Measurements from ENCODE around the gene SNX18. TPM values are rescaled to one million over a fixed set of nuclear protein-coding genes. Genes with fewer than 3 reads are reported as not detected.

SNX18 gene
- total and polyA plus RNA-seq, 10 of the 15 experiments (the other 5 are each of a cell fraction or from before 2014, with no cell fraction given): 0.27 to 1.7 (median 0.47) TPM

DNA sequence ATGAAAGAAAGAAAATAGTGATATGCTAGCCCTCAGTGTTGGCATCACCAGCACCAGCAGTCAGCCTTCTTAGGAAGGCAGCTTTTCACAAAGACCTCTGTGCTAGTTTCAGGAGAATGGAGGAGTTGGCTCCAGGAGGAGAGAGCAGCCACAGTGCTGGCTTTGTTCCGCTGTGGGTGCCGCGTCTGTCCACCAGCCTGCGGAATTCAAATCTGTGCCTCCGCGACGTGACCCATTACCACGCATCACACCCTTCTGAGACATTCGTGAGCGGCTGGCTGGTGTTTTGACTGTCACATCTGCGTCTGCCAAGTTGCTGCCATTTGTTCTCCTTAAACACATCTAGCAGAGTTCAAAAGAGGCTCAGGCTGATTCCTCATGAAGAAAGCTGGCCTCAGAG, 34.4 kb downstream of the SNX18 start:
- H3K27me3 ChIP-seq (replicated peaks in 1 of 2; ENCODE audit: control insufficient read depth in 2 of 2, insufficient read depth in 2 of 2, low read length in 1 of 2): no peaks in the 10 kb centered on the region; a peak in 1 of 4 replicates
- 77% methylated on average over 11 of the region's 11 CpGs for WGBS (ENCODE audit: insufficient coverage, insufficient replicate concordance, low lambda C conversion rate, missing lambda C conversion rate)
- no peaks in the 10 kb centered on the region for H4K20me1 ChIP-seq (ENCODE audit: control insufficient read depth, insufficient read depth)
- no peak overlapping the region for H2AFZ ChIP-seq (ENCODE audit: control insufficient read depth, low read depth, low read length)
- H3K4me2 ChIP-seq (ENCODE audit: control insufficient read depth, insufficient read depth): no peak overlapping the region
- no peaks in the 10 kb centered on the region for H3K79me2 ChIP-seq (ENCODE audit: control insufficient read depth, insufficient read depth, low read length)
- RAD21 ChIA-PET (ENCODE audit: unreplicated experiment): no interaction called here
- no peak for DNase-seq (ENCODE audit: low read depth, low spot score)
- POLR2A ChIA-PET: no interaction called here
- no peaks in the 10 kb centered on the region for H3K4me1 ChIP-seq (ENCODE audit: control insufficient read depth, insufficient read depth, low read length)
- H3K36me3 ChIP-seq (ENCODE audit: control insufficient read depth in 2 of 2, insufficient read depth in 2 of 2, low read length in 1 of 2): no peaks in the 10 kb centered on the region
- SMC1A ChIA-PET (ENCODE audit: uncharacterized antibody, unreplicated experiment): no interaction called here
- ATAC-seq: no peak
- in situ Hi-C loops (cut with MboI) (no loop called here), intact Hi-C loops (cut with micrococcal nuclease; ENCODE audit: unreplicated experiment) (no loop called here)
- H3K27ac ChIP-seq (ENCODE audit: control insufficient read depth, insufficient read depth): no peak overlapping the region
- no peaks in the 10 kb centered on the region for H3K9me3 ChIP-seq (replicated peaks; ENCODE audit: control insufficient read depth, insufficient read depth, low read length)
- no TSS peak for BruUV-seq (replicated peaks)
- FAIRE-seq: no peak
- CTCF ChIA-PET: no interaction called here
- TF ChIP-seq FOXK2 (IDR thresholded peaks at IDR 0.05) (no peak), JUND (IDR thresholded peaks at IDR 0.05; ENCODE audit: low read depth, low read length) (no peak), YY1 (IDR thresholded peaks at IDR 0.05; ENCODE audit: low read depth, low read length) (no peak), ZNF217 (IDR thresholded peaks at IDR 0.05) (no peak), GABPA (IDR thresholded peaks at IDR 0.05; ENCODE audit: low read depth) (no peak), BRCA1 (IDR thresholded peaks at IDR 0.05; ENCODE audit: low read depth, low read length) (no peak)
- TF ChIP-seq, protein P1, sequence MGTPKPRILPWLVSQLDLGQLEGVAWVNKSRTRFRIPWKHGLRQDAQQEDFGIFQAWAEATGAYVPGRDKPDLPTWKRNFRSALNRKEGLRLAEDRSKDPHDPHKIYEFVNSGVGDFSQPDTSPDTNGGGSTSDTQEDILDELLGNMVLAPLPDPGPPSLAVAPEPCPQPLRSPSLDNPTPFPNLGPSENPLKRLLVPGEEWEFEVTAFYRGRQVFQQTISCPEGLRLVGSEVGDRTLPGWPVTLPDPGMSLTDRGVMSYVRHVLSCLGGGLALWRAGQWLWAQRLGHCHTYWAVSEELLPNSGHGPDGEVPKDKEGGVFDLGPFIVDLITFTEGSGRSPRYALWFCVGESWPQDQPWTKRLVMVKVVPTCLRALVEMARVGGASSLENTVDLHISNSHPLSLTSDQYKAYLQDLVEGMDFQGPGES (IDR thresholded peaks at IDR 0.05): no peak
- TF ChIP-seq, protein P2, sequence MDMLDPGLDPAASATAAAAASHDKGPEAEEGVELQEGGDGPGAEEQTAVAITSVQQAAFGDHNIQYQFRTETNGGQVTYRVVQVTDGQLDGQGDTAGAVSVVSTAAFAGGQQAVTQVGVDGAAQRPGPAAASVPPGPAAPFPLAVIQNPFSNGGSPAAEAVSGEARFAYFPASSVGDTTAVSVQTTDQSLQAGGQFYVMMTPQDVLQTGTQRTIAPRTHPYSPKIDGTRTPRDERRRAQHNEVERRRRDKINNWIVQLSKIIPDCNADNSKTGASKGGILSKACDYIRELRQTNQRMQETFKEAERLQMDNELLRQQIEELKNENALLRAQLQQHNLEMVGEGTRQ (IDR thresholded peaks at IDR 0.05; ENCODE audit: borderline replicate concordance, low read depth, low read length): no peak
- TF ChIP-seq, protein P3, sequence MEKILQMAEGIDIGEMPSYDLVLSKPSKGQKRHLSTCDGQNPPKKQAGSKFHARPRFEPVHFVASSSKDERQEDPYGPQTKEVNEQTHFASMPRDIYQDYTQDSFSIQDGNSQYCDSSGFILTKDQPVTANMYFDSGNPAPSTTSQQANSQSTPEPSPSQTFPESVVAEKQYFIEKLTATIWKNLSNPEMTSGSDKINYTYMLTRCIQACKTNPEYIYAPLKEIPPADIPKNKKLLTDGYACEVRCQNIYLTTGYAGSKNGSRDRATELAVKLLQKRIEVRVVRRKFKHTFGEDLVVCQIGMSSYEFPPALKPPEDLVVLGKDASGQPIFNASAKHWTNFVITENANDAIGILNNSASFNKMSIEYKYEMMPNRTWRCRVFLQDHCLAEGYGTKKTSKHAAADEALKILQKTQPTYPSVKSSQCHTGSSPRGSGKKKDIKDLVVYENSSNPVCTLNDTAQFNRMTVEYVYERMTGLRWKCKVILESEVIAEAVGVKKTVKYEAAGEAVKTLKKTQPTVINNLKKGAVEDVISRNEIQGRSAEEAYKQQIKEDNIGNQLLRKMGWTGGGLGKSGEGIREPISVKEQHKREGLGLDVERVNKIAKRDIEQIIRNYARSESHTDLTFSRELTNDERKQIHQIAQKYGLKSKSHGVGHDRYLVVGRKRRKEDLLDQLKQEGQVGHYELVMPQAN (conservative IDR thresholded peaks at IDR 0.05): no peak
- TF ChIP-seq, protein P4, sequence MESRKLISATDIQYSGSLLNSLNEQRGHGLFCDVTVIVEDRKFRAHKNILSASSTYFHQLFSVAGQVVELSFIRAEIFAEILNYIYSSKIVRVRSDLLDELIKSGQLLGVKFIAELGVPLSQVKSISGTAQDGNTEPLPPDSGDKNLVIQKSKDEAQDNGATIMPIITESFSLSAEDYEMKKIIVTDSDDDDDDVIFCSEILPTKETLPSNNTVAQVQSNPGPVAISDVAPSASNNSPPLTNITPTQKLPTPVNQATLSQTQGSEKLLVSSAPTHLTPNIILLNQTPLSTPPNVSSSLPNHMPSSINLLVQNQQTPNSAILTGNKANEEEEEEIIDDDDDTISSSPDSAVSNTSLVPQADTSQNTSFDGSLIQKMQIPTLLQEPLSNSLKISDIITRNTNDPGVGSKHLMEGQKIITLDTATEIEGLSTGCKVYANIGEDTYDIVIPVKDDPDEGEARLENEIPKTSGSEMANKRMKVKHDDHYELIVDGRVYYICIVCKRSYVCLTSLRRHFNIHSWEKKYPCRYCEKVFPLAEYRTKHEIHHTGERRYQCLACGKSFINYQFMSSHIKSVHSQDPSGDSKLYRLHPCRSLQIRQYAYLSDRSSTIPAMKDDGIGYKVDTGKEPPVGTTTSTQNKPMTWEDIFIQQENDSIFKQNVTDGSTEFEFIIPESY (IDR thresholded peaks at IDR 0.05): no peak
- TF ChIP-seq, protein P5, sequence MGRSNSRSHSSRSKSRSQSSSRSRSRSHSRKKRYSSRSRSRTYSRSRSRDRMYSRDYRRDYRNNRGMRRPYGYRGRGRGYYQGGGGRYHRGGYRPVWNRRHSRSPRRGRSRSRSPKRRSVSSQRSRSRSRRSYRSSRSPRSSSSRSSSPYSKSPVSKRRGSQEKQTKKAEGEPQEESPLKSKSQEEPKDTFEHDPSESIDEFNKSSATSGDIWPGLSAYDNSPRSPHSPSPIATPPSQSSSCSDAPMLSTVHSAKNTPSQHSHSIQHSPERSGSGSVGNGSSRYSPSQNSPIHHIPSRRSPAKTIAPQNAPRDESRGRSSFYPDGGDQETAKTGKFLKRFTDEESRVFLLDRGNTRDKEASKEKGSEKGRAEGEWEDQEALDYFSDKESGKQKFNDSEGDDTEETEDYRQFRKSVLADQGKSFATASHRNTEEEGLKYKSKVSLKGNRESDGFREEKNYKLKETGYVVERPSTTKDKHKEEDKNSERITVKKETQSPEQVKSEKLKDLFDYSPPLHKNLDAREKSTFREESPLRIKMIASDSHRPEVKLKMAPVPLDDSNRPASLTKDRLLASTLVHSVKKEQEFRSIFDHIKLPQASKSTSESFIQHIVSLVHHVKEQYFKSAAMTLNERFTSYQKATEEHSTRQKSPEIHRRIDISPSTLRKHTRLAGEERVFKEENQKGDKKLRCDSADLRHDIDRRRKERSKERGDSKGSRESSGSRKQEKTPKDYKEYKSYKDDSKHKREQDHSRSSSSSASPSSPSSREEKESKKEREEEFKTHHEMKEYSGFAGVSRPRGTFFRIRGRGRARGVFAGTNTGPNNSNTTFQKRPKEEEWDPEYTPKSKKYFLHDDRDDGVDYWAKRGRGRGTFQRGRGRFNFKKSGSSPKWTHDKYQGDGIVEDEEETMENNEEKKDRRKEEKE (IDR thresholded peaks at IDR 0.05): no peak
- no peak overlapping the region for H3K9ac ChIP-seq (ENCODE audit: control insufficient read depth, insufficient read depth, low read length)
- H3K4me3 ChIP-seq: no peak overlapping the region
